Activated naive CD4-positive, alpha-beta T cell treated with anti-CD3 and anti-CD28 coated beads for 36 hours (primary cell): ENCODE measurements around the gene GUCD1. TPM values are rescaled to one million over a fixed set of nuclear protein-coding genes. Genes with fewer than 3 reads are reported as not detected.

ENCODE experiments used
- CTCF ChIA-PET: fragments of 350-600 bp; sonication (Branson Sonifier 250); formaldehyde crosslinking; loops from one replicate; lab custom pipeline; 2021; ENCODE audit warnings: antibody characterized with exemption; lab: Charles Lee
- DNase-seq: peaks from one replicate; pipeline ENCODE4 v3.0.0-alpha.2; 2020
- H3K27ac Mint-ChIP-seq: one replicate; pipeline ENCODE4 v1.8.0; 2021; ENCODE audit warnings: mild to moderate bottlenecking, mixed read lengths
- H3K27me3 Mint-ChIP-seq: one replicate; pipeline ENCODE4 v1.8.0; 2021; ENCODE audit warnings: low read depth, mixed read lengths
- H3K36me3 Mint-ChIP-seq: one replicate; pipeline ENCODE4 v1.8.0; 2021; ENCODE audit warnings: low read depth, mixed read lengths
- H3K4me1 Mint-ChIP-seq: one replicate; pipeline ENCODE4 v1.8.0; 2021; ENCODE audit warnings: low read depth, mixed read lengths
- H3K4me3 Mint-ChIP-seq: one replicate; pipeline ENCODE4 v1.8.0; 2021; ENCODE audit warnings: mild to moderate bottlenecking, moderate library complexity, mixed read lengths
- H3K9me3 Mint-ChIP-seq: one replicate; pipeline ENCODE4 v1.8.0; 2021; ENCODE audit warnings: mixed read lengths
- intact Hi-C: fragments of 100-400 bp; cut with micrococcal nuclease; formaldehyde crosslinking; loops from one replicate; pipeline ENCODE4 v1.15.1; 2023
- total RNA-seq, 2 experiments: library from RNA; stranded (reverse); gene quantifications; one replicate each; pipeline ENCODE4 v1.2.3, GENCODE V29; 2021

Gene GUCD1
- total RNA-seq, 2 experiments from 2014 or later, result 95.8 to 96.0 TPM

DNA sequence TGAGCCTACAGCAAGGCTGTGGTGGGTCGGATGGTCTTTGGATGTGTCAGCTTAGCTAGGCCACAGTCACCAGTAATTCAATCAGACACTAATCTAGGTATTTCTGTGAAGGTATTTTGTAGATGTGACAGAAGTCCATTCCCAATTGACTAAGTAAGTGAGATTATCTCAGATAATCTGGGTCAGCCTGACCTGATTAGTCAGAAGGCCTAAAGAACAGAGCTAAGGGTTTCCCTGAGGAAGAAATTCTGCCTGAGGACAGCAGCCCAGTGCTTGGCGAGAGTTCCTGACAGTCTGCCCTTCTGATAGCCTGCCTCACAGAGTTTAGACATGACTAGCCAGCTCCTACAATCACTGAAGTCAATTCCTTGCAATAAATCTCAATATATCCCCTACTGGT, 28.7 kb downstream of the GUCD1 start:
- H3K4me3 Mint-ChIP-seq, result no peak overlapping the region
- peaks cover 10% of the 10 kb centered on the region for H3K4me1 Mint-ChIP-seq
- CTCF ChIA-PET, result interaction anchor here (0.7 to 2.3 kb wide), 8 partner anchors 11 to 202 kb away, joined by 3 to 10 read pairs (median 4); no protein-coding TSS in a partner anchor
- H3K27me3 Mint-ChIP-seq, result no peaks in the 10 kb centered on the region
- intact Hi-C loops, result loop anchor here (5.0 kb wide), 2 partner anchors 231 to 334 kb away; no protein-coding TSS in a partner anchor
- no peak overlapping the region for H3K27ac Mint-ChIP-seq
- H3K36me3 Mint-ChIP-seq, result no peaks in the 10 kb centered on the region
- no peak for DNase-seq
- H3K9me3 Mint-ChIP-seq, result no peaks in the 10 kb centered on the region

DNA sequence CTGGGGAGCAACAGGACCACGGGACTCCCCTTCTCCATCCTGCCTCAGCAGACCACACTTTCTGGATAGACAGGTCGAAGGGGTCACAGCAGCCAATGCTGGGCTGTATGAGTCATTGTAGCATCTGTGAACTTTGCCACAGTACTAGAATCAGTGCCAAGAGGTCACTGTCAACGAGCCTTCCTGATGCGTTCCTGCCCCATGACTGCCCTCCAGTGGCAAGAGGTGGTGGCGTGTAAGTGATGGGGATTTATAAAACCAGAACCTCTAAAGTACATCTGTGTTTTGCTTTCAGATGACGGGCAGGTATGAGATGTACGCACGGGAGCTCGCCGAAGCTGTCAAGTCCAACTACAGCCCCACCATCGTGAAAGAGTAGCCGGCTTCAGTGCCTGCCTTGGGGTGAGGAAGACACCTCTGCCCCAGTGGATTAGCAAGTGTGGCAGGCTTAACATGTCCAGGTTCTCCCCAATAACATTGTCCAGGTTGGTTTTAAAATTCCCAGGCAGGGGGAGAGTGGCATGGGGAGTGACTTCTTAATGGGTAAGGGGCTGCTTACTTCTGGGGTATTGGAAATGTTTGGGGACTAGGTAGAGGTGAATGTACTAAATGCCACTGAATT, 29.4 kb downstream of the GUCD1 start:
- intact Hi-C loops, result loop anchor here (1.0 to 5.0 kb wide), 4 partner anchors 104 to 333 kb away; no protein-coding TSS in a partner anchor
- H3K4me1 Mint-ChIP-seq, result peaks cover 10% of the 10 kb centered on the region
- H3K9me3 Mint-ChIP-seq, result no peaks in the 10 kb centered on the region
- DNase-seq, result peak; percentile 92
- H3K36me3 Mint-ChIP-seq, result no peaks in the 10 kb centered on the region
- CTCF ChIA-PET, result interaction anchor here (0.7 to 2.3 kb wide), 9 partner anchors 11 to 201 kb away, joined by 3 to 10 read pairs (median 3); no protein-coding TSS in a partner anchor
- H3K4me3 Mint-ChIP-seq, result no peak overlapping the region
- H3K27me3 Mint-ChIP-seq, result no peaks in the 10 kb centered on the region
- no peak overlapping the region for H3K27ac Mint-ChIP-seq

DNA sequence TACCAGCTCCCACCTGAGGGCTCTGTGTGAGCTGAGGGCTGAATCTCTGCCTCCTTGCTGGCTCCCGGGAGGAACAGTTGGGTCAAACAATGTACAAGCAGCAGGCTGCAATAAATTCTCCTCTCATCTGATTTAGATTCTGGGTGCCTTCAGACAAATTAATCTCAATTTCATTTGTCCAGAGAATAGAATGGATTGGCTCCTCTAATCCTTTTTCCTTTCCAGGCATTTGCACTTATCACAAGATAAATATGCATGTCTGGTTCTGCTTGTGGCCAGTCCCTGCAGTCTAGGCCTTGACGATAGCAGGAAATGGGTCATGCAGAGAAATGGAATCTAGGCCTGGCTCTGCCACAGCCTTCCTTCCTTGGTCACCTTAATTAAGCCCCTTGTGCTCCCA, 31.1 kb downstream of the GUCD1 start:
- no peaks in the 10 kb centered on the region for H3K36me3 Mint-ChIP-seq
- intact Hi-C loops, result no loop called here
- CTCF ChIA-PET, result interaction anchor here (0.9 to 1.4 kb wide), 7 partner anchors 10 to 612 kb away, joined by 3 to 4 read pairs (median 3); no protein-coding TSS in a partner anchor
- H3K27ac Mint-ChIP-seq, result no peak overlapping the region
- no peak overlapping the region for H3K4me3 Mint-ChIP-seq
- H3K27me3 Mint-ChIP-seq, result no peaks in the 10 kb centered on the region
- H3K9me3 Mint-ChIP-seq, result no peaks in the 10 kb centered on the region
- no peak for DNase-seq
- peaks cover 10% of the 10 kb centered on the region for H3K4me1 Mint-ChIP-seq

DNA sequence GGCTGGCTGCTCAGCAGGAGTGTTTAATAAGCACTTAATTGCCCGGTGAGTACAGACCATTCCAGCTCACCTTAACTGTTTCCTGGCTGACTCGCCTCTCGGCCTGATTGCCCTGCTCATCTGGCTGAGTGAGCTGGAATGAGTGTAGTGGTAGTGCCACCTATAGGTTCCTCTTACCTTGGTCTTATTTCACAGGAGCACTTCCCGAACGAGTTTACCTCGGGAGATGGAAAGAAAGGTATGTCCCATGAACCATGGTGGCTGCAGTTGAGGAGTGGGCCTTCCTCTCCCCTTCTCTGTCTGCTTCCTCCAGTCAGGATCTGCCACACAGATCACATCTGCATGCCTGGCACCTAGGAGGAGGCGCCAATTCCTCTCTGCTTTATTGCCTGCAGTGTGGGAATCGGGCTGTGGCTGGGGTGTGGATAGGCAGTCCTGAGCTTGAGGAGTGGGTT, 33.1 kb downstream of the GUCD1 start:
- H3K27ac Mint-ChIP-seq, result no peak overlapping the region
- peak; percentile 67 for DNase-seq
- H3K9me3 Mint-ChIP-seq, result no peaks in the 10 kb centered on the region
- CTCF ChIA-PET, result interaction anchor here (0.7 to 2.2 kb wide), 18 partner anchors 9 to 342 kb away, joined by 3 to 16 read pairs (median 3); partner anchors contain the start of gene GUCD1
- no peaks in the 10 kb centered on the region for H3K27me3 Mint-ChIP-seq
- no peaks in the 10 kb centered on the region for H3K36me3 Mint-ChIP-seq
- intact Hi-C loops, result loop anchor here (1.0 kb wide), 2 partner anchors 101 to 197 kb away; no protein-coding TSS in a partner anchor
- peaks cover 10% of the 10 kb centered on the region for H3K4me1 Mint-ChIP-seq
- no peak overlapping the region for H3K4me3 Mint-ChIP-seq

DNA sequence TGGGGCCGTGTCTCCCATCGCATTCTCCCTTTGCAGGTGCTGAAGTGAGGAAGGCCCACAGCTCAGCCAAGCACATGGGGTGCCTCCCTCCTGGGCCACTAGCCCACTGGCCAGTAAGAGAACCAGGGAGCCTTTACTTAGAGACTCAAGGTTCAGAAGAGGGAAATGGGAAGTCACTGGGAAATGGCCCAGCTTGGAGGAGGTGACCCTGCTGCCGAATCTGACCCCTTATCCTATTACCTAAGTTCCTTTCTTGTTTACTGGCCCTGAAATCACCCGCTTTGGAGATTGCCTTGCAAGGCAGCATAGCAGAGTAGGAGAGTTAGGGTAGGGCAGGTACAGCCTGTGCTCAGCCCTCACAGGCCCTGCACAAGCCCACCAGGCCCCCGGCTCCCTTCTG, 35.4 kb downstream of the GUCD1 start:
- H3K27me3 Mint-ChIP-seq, result no peaks in the 10 kb centered on the region

DNA sequence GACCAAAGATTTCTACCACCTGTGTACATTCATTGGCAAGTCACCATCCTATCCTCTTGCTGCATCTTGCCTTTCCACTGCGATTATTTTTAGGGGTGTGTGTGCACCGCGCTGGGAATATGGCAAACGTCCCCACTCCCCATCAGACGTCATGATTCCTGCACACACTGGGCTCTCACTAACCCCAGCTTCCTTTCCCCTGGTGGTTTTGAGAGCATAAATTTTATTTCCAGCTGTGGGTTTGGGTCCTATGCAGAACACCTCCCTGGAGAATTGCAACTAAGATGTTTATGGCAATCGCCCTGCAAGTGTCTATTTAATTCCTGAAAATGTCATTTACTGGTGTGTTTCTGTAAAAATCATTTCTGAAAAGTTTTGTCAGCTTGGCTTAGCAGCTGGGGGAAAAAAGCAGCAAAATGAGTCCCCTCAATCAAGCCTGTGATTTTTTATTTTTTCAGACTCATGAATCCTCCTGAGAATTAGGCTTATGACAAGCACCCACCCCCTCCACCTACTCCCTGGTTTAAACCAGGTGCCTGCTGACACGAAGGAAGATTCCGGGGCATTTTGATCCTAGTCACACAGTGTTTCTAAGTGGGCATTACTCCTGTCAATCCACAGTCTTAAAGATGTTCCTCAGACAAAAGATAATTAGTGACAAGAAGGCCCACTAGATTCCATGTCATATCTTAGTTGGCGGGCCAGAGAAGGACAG, 36.0 kb downstream of the GUCD1 start:
- H3K4me3 Mint-ChIP-seq, result no peak overlapping the region
- no peak for DNase-seq
- CTCF ChIA-PET, result interaction anchor here (0.6 to 1.1 kb wide), 3 partner anchors 9 to 278 kb away, joined by 3 read pairs; no protein-coding TSS in a partner anchor
- no peak overlapping the region for H3K27ac Mint-ChIP-seq
- no peaks in the 10 kb centered on the region for H3K36me3 Mint-ChIP-seq
- no peaks in the 10 kb centered on the region for H3K9me3 Mint-ChIP-seq
- peaks cover 5% of the 10 kb centered on the region for H3K4me1 Mint-ChIP-seq
- intact Hi-C loops, result no loop called here
- H3K27me3 Mint-ChIP-seq, result no peaks in the 10 kb centered on the region

More for the DNA sequence above, 35.4 kb downstream of the GUCD1 start:
- no peak for DNase-seq
- Mint-ChIP-seq H3K4me3 (no peak overlapping the region), H3K27ac (no peak overlapping the region), H3K4me1 (peaks cover 5% of the 10 kb centered on the region), H3K36me3 (no peaks in the 10 kb centered on the region), H3K9me3 (no peaks in the 10 kb centered on the region)
- intact Hi-C loops, result no loop called here
- CTCF ChIA-PET, result interaction anchor here (0.6 to 1.1 kb wide), 2 partner anchors 97 to 278 kb away, joined by 3 read pairs; no protein-coding TSS in a partner anchor

DNA sequence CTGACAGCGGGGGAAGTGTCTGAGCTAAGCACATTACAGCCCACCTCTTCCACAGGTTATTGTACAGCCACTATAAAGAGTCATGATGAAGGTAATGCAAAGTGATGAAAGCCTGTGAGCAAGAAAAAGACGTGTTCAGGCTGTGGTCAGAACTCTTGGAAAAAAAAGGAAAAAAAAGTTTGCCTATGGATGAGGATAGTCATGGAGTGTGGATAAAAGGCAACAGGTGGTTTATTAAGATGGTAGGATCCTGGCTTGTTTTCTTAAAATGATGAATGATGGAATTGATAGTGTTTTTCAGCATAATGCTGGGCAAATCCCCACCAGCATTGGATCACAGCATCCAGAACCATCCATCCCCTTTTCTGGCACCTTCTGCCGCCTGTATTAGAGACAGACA, 36.7 kb downstream of the GUCD1 start:
- intact Hi-C loops, result no loop called here
- no peaks in the 10 kb centered on the region for H3K9me3 Mint-ChIP-seq
- no peak for DNase-seq
- no peak overlapping the region for H3K4me3 Mint-ChIP-seq
- no peaks in the 10 kb centered on the region for H3K36me3 Mint-ChIP-seq
- CTCF ChIA-PET, result interaction anchor here (0.6 to 1.1 kb wide), 2 partner anchors 9 to 16 kb away, joined by 3 to 4 read pairs; no protein-coding TSS in a partner anchor
- H3K27me3 Mint-ChIP-seq, result no peaks in the 10 kb centered on the region
- peaks cover 5% of the 10 kb centered on the region for H3K4me1 Mint-ChIP-seq
- no peak overlapping the region for H3K27ac Mint-ChIP-seq

DNA sequence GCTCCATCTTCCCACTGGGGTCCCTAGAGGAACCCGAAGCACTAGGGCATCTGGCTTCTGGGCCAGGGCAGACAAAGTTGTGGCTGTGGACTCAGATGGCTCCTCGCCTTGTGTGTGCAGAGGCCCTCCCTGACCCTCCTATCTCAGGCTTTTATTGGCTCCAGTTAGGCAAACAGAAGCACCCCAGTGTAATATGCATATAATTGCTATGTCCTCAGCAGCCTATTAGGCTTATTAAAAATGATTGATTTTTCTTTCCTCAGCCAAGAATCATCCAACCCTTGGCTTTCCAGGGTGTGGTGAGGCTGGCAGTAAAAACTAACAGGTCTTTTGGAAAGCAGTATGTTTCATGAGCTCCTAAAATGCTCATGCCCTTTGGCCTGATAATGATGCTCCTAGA, 37.5 kb downstream of the GUCD1 start:
- H3K36me3 Mint-ChIP-seq, result no peaks in the 10 kb centered on the region
- H3K27me3 Mint-ChIP-seq, result no peaks in the 10 kb centered on the region
- intact Hi-C loops, result no loop called here
- CTCF ChIA-PET, result interaction anchor here (0.6 to 1.1 kb wide), 3 partner anchors 11 to 95 kb away, joined by 3 to 4 read pairs (median 4); no protein-coding TSS in a partner anchor
- DNase-seq, result no peak
- no peak overlapping the region for H3K27ac Mint-ChIP-seq
- H3K4me3 Mint-ChIP-seq, result no peak overlapping the region
- peaks cover 5% of the 10 kb centered on the region for H3K4me1 Mint-ChIP-seq
- no peaks in the 10 kb centered on the region for H3K9me3 Mint-ChIP-seq

DNA sequence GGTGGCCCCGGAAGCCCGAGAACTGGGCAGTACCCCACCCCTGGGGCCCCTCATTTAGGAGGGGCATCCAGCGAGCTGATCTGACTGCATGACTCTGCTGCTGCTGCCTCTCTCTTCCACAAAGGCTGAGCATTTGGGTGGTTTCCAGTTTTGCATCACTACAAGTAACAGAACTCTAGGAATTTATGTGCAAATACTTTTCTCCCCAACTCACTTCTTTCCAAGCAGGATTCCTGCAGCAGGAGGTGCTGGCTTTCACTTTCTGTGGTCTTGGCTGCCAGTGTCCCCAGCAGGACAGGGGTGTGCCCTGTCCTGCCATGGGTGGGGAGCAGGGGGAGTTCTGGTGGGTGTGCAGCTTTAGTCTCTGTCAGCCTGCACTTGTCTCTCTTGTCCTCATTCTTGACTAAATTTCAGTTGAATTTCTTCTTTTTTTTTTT, 38.6 kb downstream of the GUCD1 start:
- DNase-seq, result no peak
- Mint-ChIP-seq H3K27ac (no peak overlapping the region), H3K4me1 (peaks cover 6% of the 10 kb centered on the region), H3K4me3 (no peak overlapping the region), H3K27me3 (no peaks in the 10 kb centered on the region), H3K9me3 (no peaks in the 10 kb centered on the region), H3K36me3 (no peaks in the 10 kb centered on the region)
- intact Hi-C loops, result no loop called here
- CTCF ChIA-PET, result interaction anchor here (0.6 to 1.6 kb wide), 3 partner anchors 11 to 94 kb away, joined by 3 read pairs; no protein-coding TSS in a partner anchor

DNA sequence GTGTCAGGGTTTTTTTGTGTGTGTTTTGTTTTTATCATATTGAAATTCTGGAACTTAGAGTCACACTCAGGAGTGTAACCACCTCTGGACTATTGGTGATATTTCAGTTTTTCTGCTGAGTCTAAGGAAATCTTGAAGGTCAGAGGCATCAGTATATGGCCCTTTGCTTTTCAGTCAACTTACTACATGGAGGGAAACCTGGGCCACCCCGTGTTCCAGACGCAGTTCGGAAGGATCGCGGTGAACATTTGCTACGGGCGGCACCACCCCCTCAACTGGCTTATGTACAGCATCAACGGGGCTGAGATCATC, 40.0 kb downstream of the GUCD1 start:
- Mint-ChIP-seq H3K4me3 (no peak overlapping the region), H3K27ac (no peak overlapping the region), H3K9me3 (no peaks in the 10 kb centered on the region), H3K27me3 (no peaks in the 10 kb centered on the region), H3K4me1 (peaks cover 11% of the 10 kb centered on the region), H3K36me3 (no peaks in the 10 kb centered on the region)
- intact Hi-C loops, result no loop called here
- no peak for DNase-seq
- CTCF ChIA-PET, result interaction anchor here (0.8 to 1.6 kb wide), 3 partner anchors 10 to 188 kb away, joined by 3 to 4 read pairs (median 3); no protein-coding TSS in a partner anchor

DNA sequence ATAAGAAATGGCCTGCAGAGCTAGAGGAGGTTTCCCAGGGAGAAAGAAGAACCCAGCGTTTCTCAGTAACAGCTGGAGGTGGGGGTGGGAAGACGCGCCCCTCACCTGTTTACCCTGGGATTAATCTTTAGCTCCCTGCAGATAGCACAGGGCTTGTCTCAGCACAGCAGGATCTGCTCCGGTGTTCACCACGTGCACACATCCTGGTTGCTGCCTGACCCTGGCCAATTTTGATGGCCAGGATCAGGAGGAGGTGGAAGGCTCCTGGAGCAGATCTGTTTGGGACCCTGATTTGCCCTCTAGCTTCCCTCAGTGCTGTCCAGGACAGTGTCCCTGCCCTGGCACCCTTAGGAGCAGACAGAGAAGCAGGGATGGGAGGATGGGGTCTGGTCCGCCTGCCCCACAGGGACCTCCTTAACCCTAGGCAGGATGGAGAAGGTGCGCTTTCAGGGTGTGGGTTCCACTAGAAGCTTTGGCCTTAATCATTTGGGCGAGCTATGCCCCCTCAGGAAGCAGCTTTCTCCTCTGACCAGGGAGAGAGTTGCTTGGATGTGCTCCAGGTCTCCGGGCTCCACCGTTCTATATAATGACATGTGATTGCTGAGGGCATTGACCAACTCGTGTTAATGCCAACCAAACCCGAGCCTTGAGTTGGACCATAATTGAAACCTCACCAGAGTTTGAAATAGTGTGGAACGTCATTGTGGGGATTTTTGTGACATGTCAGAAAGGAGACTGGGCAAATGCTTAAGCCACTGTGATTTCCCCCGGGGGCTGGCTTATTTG, 40.5 kb downstream of the GUCD1 start:
- no peaks in the 10 kb centered on the region for H3K27me3 Mint-ChIP-seq
- H3K4me1 Mint-ChIP-seq, result peaks cover 11% of the 10 kb centered on the region
- H3K9me3 Mint-ChIP-seq, result no peaks in the 10 kb centered on the region
- no peaks in the 10 kb centered on the region for H3K36me3 Mint-ChIP-seq
- H3K4me3 Mint-ChIP-seq, result no peak overlapping the region
- no peak overlapping the region for H3K27ac Mint-ChIP-seq
- CTCF ChIA-PET, result interaction anchor here (1.6 kb wide), 1 partner anchor 11 kb away, joined by 3 read pairs; no protein-coding TSS in a partner anchor
- intact Hi-C loops, result no loop called here
- no peak for DNase-seq
